Tibial nerve (tissue), 4 donors: ENCODE results near the gene CACTIN.

ENCODE experiments used
- CTCF ChIP-seq, 5 experiments: fragments of 200-600 bp in 3 of 5; fragments of 450-650 bp in 2 of 5; sonication (generic) in 3 of 5; IDR thresholded peaks; one replicate each; pipeline ENCODE4 v1.5.1; 2016 to 2019; ENCODE audit warnings: antibody characterized with exemption in 5 of 5, mild to moderate bottlenecking in 3 of 5, moderate library complexity in 2 of 5
- EP300 ChIP-seq, 2 donors: sonication (generic); formaldehyde crosslinking; IDR thresholded peaks; one replicate each; pipeline ENCODE4 v1.6.1; 2017; ENCODE audit warnings: antibody characterized with exemption in 2 of 2, mild to moderate bottlenecking in 1 of 2
- POLR2A ChIP-seq, 2 donors: fragments of 450-650 bp; IDR thresholded peaks; one replicate each; pipeline ENCODE4 v1.6.1; 2017; ENCODE audit warnings: antibody characterized with exemption in 2 of 2, mild to moderate bottlenecking in 2 of 2, moderate library complexity in 2 of 2

GRCh38 chr19:3633559-3633988, 7.0 kb upstream of the CACTIN start:
- no peak for TF ChIP-seq CTCF (IDR thresholded peaks at IDR 0.05)
- TF ChIP-seq EP300 (IDR thresholded peaks at IDR 0.05) = no peak
- no peak for TF ChIP-seq POLR2A (IDR thresholded peaks at IDR 0.05)
